Fibroblast of skin of abdomen (primary cell): ENCODE data around the gene ADGRG1.
"Not testable (repeated sequence)": the region's sequence is repeated elsewhere in the genome, so short reads cannot be mapped to it uniquely, and the experiment has no call there.

Experiments used
- DNase-seq: peaks from one replicate; pipeline ENCODE4 v3.0.0-alpha.2; 2013

Gene ADGRG1

DNA sequence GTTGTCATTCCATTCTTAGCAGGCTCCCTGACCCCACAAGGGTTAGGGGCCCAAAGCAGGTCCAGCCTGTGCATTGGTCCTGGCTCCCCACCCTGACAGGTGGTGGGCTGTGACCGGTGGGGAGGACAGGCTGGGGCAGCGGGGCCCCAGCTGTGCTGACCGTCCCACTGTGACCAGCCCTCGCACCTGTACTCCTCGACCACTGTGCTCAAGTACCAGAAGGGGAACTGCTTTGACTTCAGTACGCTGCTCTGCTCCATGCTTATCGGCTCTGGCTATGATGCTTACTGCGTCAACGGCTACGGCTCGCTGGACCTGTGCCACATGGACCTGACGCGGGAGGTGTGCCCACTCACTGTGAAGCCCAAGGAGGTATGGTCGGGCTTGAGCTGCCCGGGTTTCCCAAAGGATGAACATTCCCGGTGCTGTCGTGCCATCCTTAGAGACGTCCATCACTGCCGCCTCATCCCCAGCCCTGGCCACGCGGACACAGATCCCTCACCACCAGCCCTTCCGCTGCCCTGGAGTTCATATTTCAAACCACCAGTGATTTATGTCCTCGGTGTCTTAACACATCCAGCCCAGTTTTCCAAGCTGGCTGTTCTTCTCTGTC, 73.4 kb downstream of the ADGRG1 start:
- no peak for DNase-seq

- DNase-seq = no peak
These were observed 75.1 kb downstream of the ADGRG1 start for GRCh38 chr16:57703416-57704010.

DNA sequence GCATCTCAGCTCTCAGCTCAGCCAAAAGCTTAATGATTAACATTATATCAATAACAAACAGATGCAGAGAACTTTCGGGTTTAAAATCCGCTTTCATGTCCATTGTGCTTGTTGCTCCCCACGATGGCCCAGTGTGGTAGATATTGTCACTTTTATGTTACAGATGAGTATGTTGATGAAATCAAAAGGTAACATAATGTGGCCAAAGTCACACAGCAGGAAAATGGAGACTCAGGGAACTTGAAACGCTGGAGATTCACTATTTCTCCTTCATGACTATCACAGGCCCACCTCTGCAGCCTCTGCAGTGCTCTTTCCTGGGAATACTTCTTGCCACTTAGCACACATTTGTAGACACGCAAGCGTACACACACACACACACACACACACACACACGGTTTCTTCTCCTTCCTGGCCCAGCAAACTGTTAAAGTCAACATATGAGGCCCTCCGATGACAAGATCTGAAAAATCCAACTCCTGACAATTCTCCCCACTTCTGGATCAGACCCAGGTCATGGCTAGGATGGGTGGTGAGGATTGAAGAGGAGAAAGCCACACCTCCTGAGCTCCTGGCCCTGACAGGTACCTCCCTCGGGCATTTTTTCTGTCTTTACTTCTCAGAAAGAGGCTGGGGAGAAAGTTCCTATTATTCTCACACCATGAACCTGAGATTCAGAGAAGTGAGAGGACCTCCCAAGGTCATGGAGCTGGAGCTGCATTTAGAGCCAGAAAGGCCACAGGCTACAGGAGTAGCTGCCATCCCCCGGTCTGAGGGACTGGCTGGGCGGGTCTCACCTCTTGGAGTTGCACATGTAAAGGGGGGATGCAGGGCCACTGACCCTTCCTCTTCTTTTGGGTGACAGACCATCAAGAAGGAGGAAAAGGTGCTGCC, 75.8 kb downstream of the ADGRG1 start:
- DNase-seq = no peak

DNA sequence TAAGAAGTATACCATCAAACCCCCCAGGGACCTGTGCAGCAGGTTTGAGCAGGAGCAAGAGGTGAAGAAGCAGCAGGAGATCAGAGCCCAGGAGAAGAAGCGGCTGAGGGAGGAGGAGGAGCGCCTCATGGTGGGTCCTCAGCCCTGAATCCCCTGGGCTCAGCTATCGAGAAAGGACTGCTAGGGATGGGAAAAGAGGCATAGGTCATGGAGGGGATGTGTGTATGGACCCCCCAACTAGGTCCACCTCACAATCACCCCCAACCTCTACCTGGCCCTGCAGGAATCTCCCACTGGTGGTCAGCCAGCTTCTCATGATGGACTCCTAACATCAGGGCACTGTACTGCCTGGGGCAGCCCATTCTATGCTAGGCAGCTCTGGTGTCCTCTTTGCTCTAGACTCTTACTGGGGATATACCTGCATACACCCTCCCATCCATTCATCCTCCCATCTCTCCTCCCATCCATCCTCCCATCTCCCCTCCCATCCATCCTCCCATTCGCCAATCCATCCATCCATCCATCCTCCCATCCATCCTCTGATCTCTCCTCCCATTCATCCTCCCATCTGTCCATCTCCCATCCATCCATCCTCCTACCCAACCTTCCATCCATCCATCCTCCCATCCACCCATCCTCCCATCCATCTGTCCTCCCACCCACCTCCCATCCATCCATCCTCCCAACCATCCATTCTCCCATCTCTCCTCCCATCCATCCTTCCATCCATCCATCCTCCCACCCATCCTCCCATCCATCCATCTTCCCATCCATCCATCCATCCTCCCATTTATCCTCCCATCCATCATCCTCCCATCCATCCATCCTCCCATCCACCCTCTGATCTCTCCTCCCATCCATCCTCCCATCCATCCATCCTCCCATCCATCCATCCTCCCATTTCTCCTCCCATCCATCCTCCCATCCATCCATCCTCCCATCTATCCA, 76.7 kb downstream of the ADGRG1 start:
- DNase-seq = no peak

GRCh38 chr16:57706717-57707116, 78.3 kb downstream of the ADGRG1 start:
- no peak for DNase-seq

DNA sequence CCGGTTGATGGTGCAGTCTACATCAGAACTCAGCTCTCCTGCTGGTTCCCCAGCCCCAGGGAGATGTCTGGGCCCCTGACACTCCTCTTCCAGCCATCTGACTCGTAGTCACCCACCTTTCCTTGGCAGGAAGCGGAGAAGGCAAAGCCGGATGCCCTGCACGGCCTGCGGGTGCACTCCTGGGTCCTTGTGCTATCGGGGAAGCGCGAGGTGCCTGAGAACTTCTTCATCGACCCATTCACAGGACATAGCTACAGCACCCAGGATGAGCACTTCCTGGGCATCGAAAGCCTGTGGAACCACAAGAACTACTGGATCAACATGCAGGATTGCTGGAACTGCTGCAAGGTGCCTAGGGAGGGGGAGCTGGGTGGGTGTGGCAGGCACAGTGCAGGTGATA, 78.9 kb downstream of the ADGRG1 start:
- DNase-seq = no peak

GRCh38 chr16:57708168-57708567, 79.7 kb downstream of the ADGRG1 start:
- no peak for DNase-seq

DNA sequence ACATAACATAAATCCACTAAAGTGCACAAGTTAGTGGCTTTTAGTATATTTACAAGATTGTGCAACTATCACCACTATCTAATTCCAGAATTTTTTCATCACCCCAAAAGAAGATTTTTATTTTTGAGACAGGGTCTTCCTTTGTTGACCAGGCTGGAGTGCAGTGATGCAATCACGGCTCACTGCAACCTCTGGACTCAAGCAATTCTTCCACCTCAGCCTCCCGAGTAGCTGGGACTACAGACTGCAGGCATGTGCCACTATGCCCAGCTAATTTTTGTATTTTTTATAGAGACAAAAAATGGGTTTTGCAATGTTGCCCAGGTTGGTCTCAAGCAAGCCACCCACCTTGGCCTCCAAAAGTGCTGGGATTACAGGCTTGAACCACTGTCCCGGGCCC, 81.2 kb downstream of the ADGRG1 start:
- no peak for DNase-seq

- DNase-seq = no peak
These were observed 82.9 kb downstream of the ADGRG1 start for GRCh38 chr16:57711346-57711745.

- DNase-seq = no peak
These were observed 83.6 kb downstream of the ADGRG1 start for GRCh38 chr16:57711993-57712392.

GRCh38 chr16:57712569-57712968, 84.1 kb downstream of the ADGRG1 start:
- not testable (repeated sequence) for DNase-seq

GRCh38 chr16:57713596-57713995, 85.2 kb downstream of the ADGRG1 start:
- DNase-seq = no peak

- no peak for DNase-seq
These were observed 85.6 kb downstream of the ADGRG1 start for GRCh38 chr16:57714047-57714446.
